ENCODE data around the gene ARHGEF16.

The ARHGEF16 gene

GRCh38 chr1:3522564-3523265 is 68.2 kb downstream of the ARHGEF16 start:
- DNase-seq = no peak

GRCh38 chr1:3523980-3524379 is 69.5 kb downstream of the ARHGEF16 start:
- DNase-seq = no peak

- DNase-seq = no peak
These were observed 70.2 kb downstream of the ARHGEF16 start for GRCh38 chr1:3524556-3525203.

GRCh38 chr1:3525551-3526482 is 71.4 kb downstream of the ARHGEF16 start:
- DNase-seq = no peak

- DNase-seq = no peak
These were observed 73.3 kb downstream of the ARHGEF16 start for GRCh38 chr1:3527774-3528173.

- DNase-seq = no peak
These were observed 74.7 kb downstream of the ARHGEF16 start for GRCh38 chr1:3529099-3529729.

- no peak for DNase-seq
These were observed 75.8 kb downstream of the ARHGEF16 start for GRCh38 chr1:3530086-3530925.
